H1 (cell line): ENCODE data around the gene PHLPP2. TPM values are rescaled to one million over a fixed set of nuclear protein-coding genes. Genes with fewer than 3 reads are reported as not detected.

Experiments used
- CTCF ChIA-PET: fragments of 300-600 bp; sonication (Branson Sonifier 250); formaldehyde crosslinking; loops from one replicate; lab custom pipeline; 2021; ENCODE audit not compliant: partially characterized antibody; lab: Charles Lee
- POLR2A ChIA-PET: fragments of 300-600 bp; sonication (Branson Sonifier 250); formaldehyde crosslinking; loops from one replicate; lab custom pipeline; 2021; ENCODE audit warnings: inconsistent platforms; ENCODE audit not compliant: partially characterized antibody; lab: Charles Lee
- DNase-seq, 2 experiments: peaks; one replicate each; pipeline versions ENCODE4 v3.0.0 to v3.0.0-alpha.2; 2010 to 2022; ENCODE audit warnings: low spot score in 2 of 2, low read depth in 1 of 2, mixed read lengths in 1 of 2
- FAIRE-seq: peaks from 2 replicates; lab custom pipeline; 2011; peaks lifted over from hg19 to GRCh38; lab: Jason Lieb, UNC
- H2AFZ ChIP-seq: 2 replicates; pipeline ENCODE4 v1.8.1; 2012; ENCODE audit warnings: low read length, inconsistent platforms
- H2AK5ac ChIP-seq: 2 replicates; pipeline ENCODE4 v1.6.1; 2013; ENCODE audit warnings: low read depth, low read length
- H2BK120ac ChIP-seq: replicated peaks from 2 replicates; pipeline ENCODE3; 2013; ENCODE audit warnings: low read depth, low read length, inconsistent platforms
- H2BK12ac ChIP-seq: 2 replicates; pipeline ENCODE4 v1.6.1; 2013; ENCODE audit warnings: low read depth, low read length
- H2BK15ac ChIP-seq: 2 replicates; pipeline ENCODE4 v1.6.1; 2013; ENCODE audit warnings: low read length
- H2BK20ac ChIP-seq: 2 replicates; pipeline ENCODE4 v1.6.1; 2013; ENCODE audit warnings: low read length
- H2BK5ac ChIP-seq: 2 replicates; pipeline ENCODE4 v1.6.1; 2013; ENCODE audit warnings: low read depth, low read length
- H3K14ac ChIP-seq: 2 replicates; pipeline ENCODE4 v1.6.1; 2013; ENCODE audit warnings: inconsistent platforms; ENCODE audit not compliant: insufficient read length
- H3K18ac ChIP-seq: 2 replicates; pipeline ENCODE4 v1.6.1; 2013; ENCODE audit warnings: low read length; ENCODE audit errors: extremely low read depth
- H3K23ac ChIP-seq: 2 replicates; pipeline ENCODE4 v1.6.1; 2013; ENCODE audit warnings: inconsistent platforms; ENCODE audit not compliant: insufficient read length
- H3K23me2 ChIP-seq: 2 replicates; pipeline ENCODE4 v1.6.1; 2013; ENCODE audit warnings: low read depth, low read length
- H3K27ac ChIP-seq: 2 replicates; pipeline ENCODE4 v1.6.1; 2011; ENCODE audit warnings: low read depth, low read length, inconsistent platforms
- H3K27me3 ChIP-seq, 4 experiments: replicated peaks in 1 of 4; 1 replicate in 1 of 4; 2 replicates in 3 of 4; pipeline versions ENCODE4 v1.6.1 to v1.8.1; 2011 to 2013; ENCODE audit warnings: low read length in 3 of 4, mild to moderate bottlenecking in 3 of 4, inconsistent platforms in 2 of 4, mixed read lengths in 2 of 4, moderate library complexity in 1 of 4; ENCODE audit not compliant: control insufficient read depth in 3 of 4, insufficient read depth in 3 of 4; ENCODE audit errors: extremely low read depth in 1 of 4
- H3K36me3 ChIP-seq, 4 experiments: 2 replicates each; pipeline versions ENCODE4 v1.6.1 to v1.8.1; 2011 to 2013; ENCODE audit warnings: mild to moderate bottlenecking in 4 of 4, low read length in 3 of 4, moderate library complexity in 2 of 4, control low read depth in 1 of 4, inconsistent platforms in 1 of 4; ENCODE audit not compliant: insufficient read depth in 4 of 4, control insufficient read depth in 2 of 4
- H3K4ac ChIP-seq: replicated peaks from 2 replicates; pipeline ENCODE3; 2013; ENCODE audit warnings: low read length, low read depth, mixed read lengths, inconsistent platforms; ENCODE audit not compliant: insufficient read length
- H3K4me1 ChIP-seq, 4 experiments: replicated peaks in 1 of 4; 1 replicate in 1 of 4; 2 replicates in 3 of 4; pipeline versions ENCODE4 v1.6.1 to v1.8.1; 2011 to 2013; ENCODE audit warnings: low read length in 3 of 4, inconsistent platforms in 2 of 4, mixed read lengths in 1 of 4; ENCODE audit not compliant: insufficient read depth in 4 of 4, control insufficient read depth in 3 of 4
- H3K4me2 ChIP-seq, 2 experiments: 2 replicates each; pipeline versions ENCODE4 v1.6.1 to v1.8.1; 2011 to 2013; ENCODE audit warnings: low read depth in 2 of 2, low read length in 2 of 2, control low read depth in 1 of 2, inconsistent platforms in 1 of 2, mild to moderate bottlenecking in 1 of 2; ENCODE audit not compliant: insufficient read depth in 1 of 2
- H3K4me3 ChIP-seq, 4 experiments: fragments of 200-600, 300-600 bp in 1 of 4; sonication (generic), shearing (Covaris generic), sonication (Bioruptor Twin) in 1 of 4; 2 replicates each; pipeline versions ENCODE4 v1.5.1 to v1.8.1; 2011 to 2016; ENCODE audit warnings: low read length in 4 of 4, low read depth in 3 of 4, control low read depth in 2 of 4, inconsistent platforms in 2 of 4, mild to moderate bottlenecking in 2 of 4, mixed read lengths in 1 of 4, moderate library complexity in 1 of 4; ENCODE audit not compliant: insufficient read depth in 2 of 4; ENCODE audit errors: extremely low read depth in 1 of 4
- H3K56ac ChIP-seq: replicated peaks from 2 replicates; pipeline ENCODE3; 2013; ENCODE audit warnings: low read depth, mild to moderate bottlenecking, mixed read lengths, low read length, inconsistent platforms; ENCODE audit not compliant: insufficient read length
- H3K79me1 ChIP-seq: 2 replicates; pipeline ENCODE4 v1.6.1; 2013; ENCODE audit warnings: low read depth, low read length, control low read depth
- H3K79me2 ChIP-seq, 2 experiments: 2 replicates each; pipeline versions ENCODE4 v1.6.1 to v1.8.1; 2012 to 2013; ENCODE audit warnings: low read length in 2 of 2, mild to moderate bottlenecking in 2 of 2, inconsistent platforms in 1 of 2; ENCODE audit not compliant: insufficient read depth in 2 of 2, control insufficient read depth in 1 of 2
- H3K9ac ChIP-seq, 4 experiments: replicated peaks in 1 of 4; 1 replicate in 1 of 4; 2 replicates in 3 of 4; pipeline versions ENCODE4 v1.6.1 to v1.8.1; 2011 to 2013; ENCODE audit warnings: low read depth in 3 of 4, low read length in 3 of 4, control low read depth in 2 of 4, mild to moderate bottlenecking in 2 of 4, moderate library complexity in 2 of 4, inconsistent platforms in 1 of 4; ENCODE audit errors: extremely low read depth in 1 of 4
- H3K9me3 ChIP-seq, 2 experiments: 2 replicates each; pipeline versions ENCODE4 v1.6.1 to v1.8.1; 2012 to 2013; ENCODE audit warnings: mild to moderate bottlenecking in 2 of 2, moderate library complexity in 2 of 2, control low read depth in 1 of 2, inconsistent platforms in 1 of 2, low read depth in 1 of 2, low read length in 1 of 2, mixed read lengths in 1 of 2; ENCODE audit not compliant: insufficient read depth in 2 of 2
- H4K20me1 ChIP-seq, 2 experiments: replicated peaks in 1 of 2; 2 replicates each; pipeline versions ENCODE3 to v1.8.1; 2011 to 2013; ENCODE audit warnings: inconsistent platforms in 2 of 2, low read length in 2 of 2, mild to moderate bottlenecking in 1 of 2; ENCODE audit not compliant: insufficient read depth in 2 of 2, control insufficient read depth in 1 of 2
- H4K5ac ChIP-seq: 2 replicates; pipeline ENCODE4 v1.6.1; 2013; ENCODE audit warnings: low read length, low read depth, mixed read lengths, inconsistent platforms; ENCODE audit not compliant: insufficient read length
- H4K8ac ChIP-seq: 2 replicates; pipeline ENCODE4 v1.8.0; 2013; ENCODE audit warnings: mild to moderate bottlenecking, moderate library complexity, low read length, inconsistent platforms; ENCODE audit not compliant: insufficient read depth; ENCODE audit errors: extremely low read depth
- H4K91ac ChIP-seq: replicated peaks from 2 replicates; pipeline ENCODE3; 2013; ENCODE audit warnings: low read length, mixed read lengths, inconsistent platforms; ENCODE audit not compliant: insufficient read length
- ASH2L ChIP-seq: fragments of 200-600, 300-600 bp; sonication (generic); IDR thresholded peaks from one replicate; pipeline ENCODE4 v1.7.1; 2017; ENCODE audit warnings: low read length
- ATF3 ChIP-seq: IDR thresholded peaks from 2 replicates; pipeline ENCODE4 v1.6.1; 2011; ENCODE audit warnings: low read depth, mild to moderate bottlenecking, low read length; ENCODE audit not compliant: insufficient read depth
- BCL11A ChIP-seq, 2 experiments: IDR thresholded peaks; one replicate each; pipeline ENCODE4 v1.6.1; 2011; ENCODE audit warnings: low read depth in 2 of 2, low read length in 2 of 2, mild to moderate bottlenecking in 2 of 2
- CEBPB ChIP-seq: IDR thresholded peaks from 2 replicates; pipeline ENCODE4 v1.6.1; 2012; ENCODE audit warnings: low read depth, low read length
- E2F6 ChIP-seq: IDR thresholded peaks from 2 replicates; pipeline ENCODE4 v1.6.1; 2012; ENCODE audit warnings: inconsistent platforms
- KDM4A ChIP-seq: IDR thresholded peaks from one replicate; pipeline ENCODE4 v1.7.1; 2012; ENCODE audit warnings: low read depth, mild to moderate bottlenecking, moderate library complexity, low read length, inconsistent platforms; ENCODE audit not compliant: severe bottlenecking
- RNF2 ChIP-seq: fragments of 200-900, 300-1000 bp; sonication (generic); IDR thresholded peaks from 2 replicates; pipeline ENCODE4 v1.7.1; 2016; ENCODE audit warnings: borderline replicate concordance, low read depth, mild to moderate bottlenecking, antibody characterized with exemption, low read length; ENCODE audit not compliant: poor library complexity, severe bottlenecking; ENCODE audit errors: missing control alignments
- SAP30 ChIP-seq: fragments of 300-600 bp; sonication (generic); IDR thresholded peaks from 2 replicates; pipeline ENCODE4 v1.7.1; 2012; ENCODE audit warnings: low read length, moderate library complexity, mild to moderate bottlenecking, inconsistent platforms; ENCODE audit not compliant: insufficient read depth, insufficient replicate concordance
- SUZ12 ChIP-seq: fragments of 200-600 bp; sonication (generic); IDR thresholded peaks from 2 replicates; pipeline ENCODE4 v1.6.1; 2012; ENCODE audit warnings: mild to moderate bottlenecking, inconsistent platforms, low read length, moderate library complexity, mixed read lengths
- USF2 ChIP-seq: IDR thresholded peaks from 2 replicates; pipeline ENCODE4 v1.6.1; 2011; ENCODE audit warnings: low read length, improper control_type of control experiment
- WGBS, 2 experiments: shearing (Covaris generic) in 1 of 2; methylation state at CpG; one replicate each; pipeline versions ENCODE4 v1.1.6 to v1.1.7; 2013 to 2015; ENCODE audit warnings: low lambda C conversion rate in 2 of 2, mixed read lengths in 2 of 2, inconsistent platforms in 1 of 2, low coverage in 1 of 2, missing lambda C conversion rate in 1 of 2; ENCODE audit not compliant: insufficient replicate concordance in 2 of 2, insufficient coverage in 1 of 2, insufficient read length in 1 of 2; ENCODE audit errors: extremely low coverage in 1 of 2, missing lambda C conversion rate in 1 of 2; 5-methylcytosine and 5-hydroxymethylcytosine counted together
- polyA plus RNA-seq, 7 experiments: library from polyadenylated mRNA; depleted of rRNA in 3 of 7; stranded (reverse) in 5 of 7; unstranded in 2 of 7; fragments of >200 nt in 5 of 7; fragments of 200-250 nt in 2 of 7; gene quantifications; 1 replicate in 5 of 7; 2 replicates in 1 of 7; 4 replicates in 1 of 7; pipeline versions ENCODE4 v1.2.1 to v1.2.3, GENCODE V29; 2011 to 2013; ENCODE audit warnings: missing spikeins in 2 of 7, mixed read lengths in 2 of 7
- total RNA-seq: library from RNA; stranded (reverse); fragmentation: NEBNext Ultra II Directional; extraction: Animal tissue kit (Norgen Biotek cat#: 25700); gene quantifications from 2 replicates; pipeline ENCODE4 v1.2.1, GENCODE V29; 2021

Gene PHLPP2
- total and polyA plus RNA-seq, 2 of the 8 experiments (the other 6 are each of a cell fraction or from before 2014, with no cell fraction given), result 7.3 to 12.9 TPM

GRCh38 chr16:71693164-71693563 lies 31.3 kb downstream of the PHLPP2 start:
- Histone ChIP-seq H4K91ac (no peak overlapping the region), H3K36me3 (peaks cover 2 to 17% (median 6%) of the 10 kb centered on the region in 4 experiments; a peak in 5 of 8 replicates), H4K8ac (no peak overlapping the region), H3K79me2 (peaks cover 0 to 4% of the 10 kb centered on the region in 2 experiments; a peak in 1 of 4 replicates), H2AFZ (no peak overlapping the region), H3K27ac (no peak overlapping the region), H3K4me2 (no peak overlapping the region), H4K5ac (no peak overlapping the region), H3K56ac (no peak overlapping the region), H3K23me2 (no peaks in the 10 kb centered on the region), H3K18ac (no peak overlapping the region), H3K27me3 (no peaks in the 10 kb centered on the region), H2BK120ac (no peak overlapping the region), H3K9me3 (no peaks in the 10 kb centered on the region), H3K4me1 (no peaks in the 10 kb centered on the region), H3K4ac (no peak overlapping the region), H2BK20ac (no peak overlapping the region), H3K14ac (no peak overlapping the region), H3K79me1 (no peaks in the 10 kb centered on the region; the same call in 1 of the 2 replicates), H4K20me1 (no peaks in the 10 kb centered on the region), H3K23ac (no peak overlapping the region), H3K4me3 (no peak overlapping the region), H2BK5ac (no peak overlapping the region), H2BK15ac (no peak overlapping the region), H3K9ac (no peak overlapping the region), H2AK5ac (no peak overlapping the region), H2BK12ac (no peak overlapping the region)
- 100% methylated on average over 5 of the region's 5 CpGs; no CpG with 5 or more reads in 1 of the 2 experiments for whole genome bisulfite sequencing, 2 experiments
- ChIA-PET POLR2A (interaction anchor here (0.9 to 2.0 kb wide), 2 partner anchors 15 to 30 kb away, joined by 3 to 5 read pairs; no protein-coding TSS in a partner anchor), CTCF (interaction anchor here (1.0 kb wide), 1 partner anchor 23 kb away, joined by 3 read pairs; no protein-coding TSS in a partner anchor)
- FAIRE-seq (no peak), DNase-seq (no peak)
- TF ChIP-seq CEBPB (no peak), SAP30 (no peak), KDM4A (no peak), ATF3 (no peak), BCL11A (IDR thresholded peaks at IDR 0.05; ENCODE audit: low read depth in 2 of 2, low read length in 2 of 2) (no peak), ASH2L (no peak), E2F6 (no peak), RNF2 (no peak), USF2 (no peak), SUZ12 (no peak)
